Endothelial cell of umbilical vein (primary cell): ENCODE data around the gene KCNH5. TPM values are rescaled to one million over a fixed set of nuclear protein-coding genes. Genes with fewer than 3 reads are reported as not detected.

Experiments
- BruUV-seq: library from RNA; stranded (reverse); fragments of 400-500 nt; replicated peaks from 2 replicates; lab custom pipeline; 2021; lab: Mats Ljungman, UMichigan
- CTCF ChIA-PET: fragments of 300-600, 350-600 bp; sonication (Branson Sonifier 250); formaldehyde crosslinking; loops from one replicate; lab custom pipeline; 2021; ENCODE audit warnings: antibody characterized with exemption, inconsistent platforms; lab: Charles Lee
- POLR2A ChIA-PET: fragments of 300-600, 350-600 bp; sonication (Branson Sonifier 250); formaldehyde crosslinking; loops from one replicate; lab custom pipeline; 2021; ENCODE audit warnings: antibody characterized with exemption, inconsistent platforms; lab: Charles Lee
- DNase-seq: peaks from one replicate; pipeline ENCODE4 v3.0.0-alpha.2; 2011; ENCODE audit warnings: low read depth, low spot score
- FAIRE-seq: peaks from 2 replicates; lab custom pipeline; 2011; peaks lifted over from hg19 to GRCh38; lab: Jason Lieb, UNC
- H2AFZ ChIP-seq: 2 replicates; pipeline ENCODE4 v1.6.0; 2012; ENCODE audit warnings: low read depth, low read length, control low read depth, inconsistent platforms
- H3K27ac ChIP-seq: 2 replicates; pipeline ENCODE4 v1.5.1; 2011; ENCODE audit warnings: low read depth, mild to moderate bottlenecking, control low read depth, low read length, moderate library complexity; ENCODE audit not compliant: insufficient read depth
- H3K27me3 ChIP-seq, 2 experiments: 2 replicates each; pipeline versions ENCODE4 v1.6.0 to v1.6.1; 2011; ENCODE audit warnings: low read length in 2 of 2, mixed read lengths in 1 of 2; ENCODE audit not compliant: control insufficient read depth in 2 of 2, insufficient read depth in 2 of 2
- H3K36me3 ChIP-seq, 2 experiments: 2 replicates in 1 of 2; 3 replicates in 1 of 2; pipeline ENCODE4 v1.5.1; 2011; ENCODE audit warnings: low read length in 2 of 2, mild to moderate bottlenecking in 1 of 2, moderate library complexity in 1 of 2; ENCODE audit not compliant: control insufficient read depth in 2 of 2, insufficient read depth in 2 of 2; ENCODE audit errors: extremely low read depth in 1 of 2
- H3K4me1 ChIP-seq: 3 replicates; pipeline ENCODE4 v1.5.1; 2011; ENCODE audit warnings: mild to moderate bottlenecking, low read length; ENCODE audit not compliant: control insufficient read depth, insufficient read depth; ENCODE audit errors: extremely low read depth
- H3K4me2 ChIP-seq: 2 replicates; pipeline ENCODE4 v1.6.1; 2011; ENCODE audit warnings: low read length, control low read depth, mixed read lengths; ENCODE audit not compliant: insufficient read depth
- H3K4me3 ChIP-seq, 3 experiments: fragments of 200-600 bp in 1 of 3; sonication (generic), shearing (Covaris generic) in 1 of 3; replicated peaks in 1 of 3; 2 replicates each; pipeline ENCODE4 v1.5.1; 2011 to 2016; ENCODE audit warnings: control low read depth in 3 of 3, low read length in 3 of 3, mild to moderate bottlenecking in 2 of 3, inconsistent platforms in 1 of 3, low read depth in 1 of 3, moderate library complexity in 1 of 3; ENCODE audit not compliant: insufficient read depth in 1 of 3
- H3K79me2 ChIP-seq: 2 replicates; pipeline ENCODE4 v1.6.0; 2012; ENCODE audit warnings: low read length, inconsistent platforms; ENCODE audit not compliant: control insufficient read depth, insufficient read depth
- H3K9ac ChIP-seq: replicated peaks from 2 replicates; pipeline ENCODE3; 2011; ENCODE audit warnings: low read length, control low read depth; ENCODE audit not compliant: insufficient read depth; ENCODE audit errors: extremely low read depth
- H3K9me1 ChIP-seq: replicated peaks from 3 replicates; pipeline ENCODE4 v1.6.0; 2011; ENCODE audit warnings: mild to moderate bottlenecking, low read length; ENCODE audit not compliant: control insufficient read depth, insufficient read depth; ENCODE audit errors: extremely low read depth
- H3K9me3 ChIP-seq: replicated peaks from 2 replicates; pipeline ENCODE4 v1.5.1; 2012; ENCODE audit warnings: low read length, inconsistent platforms; ENCODE audit not compliant: control insufficient read depth, insufficient read depth
- H4K20me1 ChIP-seq: replicated peaks from 2 replicates; pipeline ENCODE3; 2011; ENCODE audit warnings: mild to moderate bottlenecking, low read length; ENCODE audit not compliant: control insufficient read depth, insufficient read depth; ENCODE audit errors: extremely low read depth
- CTCF ChIP-seq, 2 donors: IDR thresholded peaks; 1 replicate in 1 of 2; 2 replicates in 1 of 2; pipeline ENCODE4 v1.5.1; 2011; ENCODE audit warnings: low read length in 2 of 2, mild to moderate bottlenecking in 2 of 2, moderate library complexity in 2 of 2, control low read depth in 1 of 2, inconsistent platforms in 1 of 2, low read depth in 1 of 2; ENCODE audit not compliant: insufficient read depth in 1 of 2; ENCODE audit errors: extremely low read depth in 1 of 2
- EZH2 ChIP-seq: IDR thresholded peaks from 2 replicates; pipeline ENCODE4 v1.6.1; 2012; ENCODE audit warnings: borderline replicate concordance, low read depth, mild to moderate bottlenecking, moderate library complexity, low read length, inconsistent platforms; ENCODE audit not compliant: severe bottlenecking
- FOS ChIP-seq: IDR thresholded peaks from 2 replicates; pipeline ENCODE4 v1.6.1; 2011; ENCODE audit warnings: mild to moderate bottlenecking, low read length, moderate library complexity, borderline replicate concordance; ENCODE audit not compliant: insufficient read depth
- GATA2 ChIP-seq: IDR thresholded peaks from 2 replicates; pipeline ENCODE4 v1.7.0; 2011; ENCODE audit warnings: low read depth, mild to moderate bottlenecking, moderate library complexity, mixed read lengths, low read length; ENCODE audit not compliant: insufficient read length, insufficient read depth
- JUN ChIP-seq: IDR thresholded peaks from 2 replicates; pipeline ENCODE4 v1.6.1; 2011; ENCODE audit warnings: borderline replicate concordance, low read depth; ENCODE audit not compliant: insufficient read length, insufficient read depth
- MYC ChIP-seq: IDR thresholded peaks from one replicate; pipeline ENCODE4 v1.6.1; 2011; ENCODE audit warnings: mild to moderate bottlenecking, low read depth, low read length
- POLR2A ChIP-seq: IDR thresholded peaks from 2 replicates; pipeline ENCODE4 v1.6.1; 2012; ENCODE audit warnings: low read depth, mild to moderate bottlenecking, control low read depth, low read length
- POLR2AphosphoS5 ChIP-seq: IDR thresholded peaks from 2 replicates; pipeline ENCODE4 v1.6.1; 2012; ENCODE audit warnings: low read depth, mild to moderate bottlenecking, control low read depth, low read length, moderate library complexity; ENCODE audit not compliant: insufficient read depth
- dilution Hi-C: fragments of 300-500 bp; cut with MboI; formaldehyde crosslinking; loops from one replicate; pipeline ENCODE4 v1.15.0; 2019; ENCODE audit warnings: low sequenced_read_pairs; ENCODE audit not compliant: extremely low pct_ligation_motif_present
- intact Hi-C: fragments of 100-400 bp; cut with micrococcal nuclease; formaldehyde crosslinking; loops from one replicate; pipeline ENCODE4 v1.10.0; 2022
- polyA plus RNA-seq, 4 experiments: library from polyadenylated mRNA; depleted of rRNA in 3 of 4; stranded (reverse) in 3 of 4; unstranded in 1 of 4; fragments of >200 nt; gene quantifications; 2 replicates each; pipeline versions ENCODE4 v1.2.1 to v1.2.3, GENCODE V29; 2011 to 2012; ENCODE audit warnings: missing spikeins in 1 of 4
- total RNA-seq: library from RNA; stranded (reverse); gene quantifications from 2 replicates; pipeline ENCODE4 v1.2.3, GENCODE V29; 2021
- TF ChIP-seq, protein P1 (sequence below): IDR thresholded peaks from 2 replicates; pipeline ENCODE4 v1.6.1; 2011; ENCODE audit not compliant: insufficient read depth, insufficient read length

The KCNH5 gene
- total and polyA plus RNA-seq, 2 donors (not counting 3 experiments of a cell fraction or from before 2014, with no cell fraction given): not detected

GRCh38 chr14:62739647-62740046 lies 305.6 kb downstream of the KCNH5 start:
- no peak overlapping the region for H3K27ac ChIP-seq
- no peaks in the 10 kb centered on the region for H3K36me3 ChIP-seq
- dilution Hi-C loops: no loop called here
- H3K27me3 ChIP-seq: no peaks in the 10 kb centered on the region
- no peaks in the 10 kb centered on the region for H3K9me3 ChIP-seq
- ChIA-PET CTCF (no interaction called here), POLR2A (no interaction called here)
- H3K4me3 ChIP-seq: no peak overlapping the region
- BruUV-seq: no TSS peak
- intact Hi-C loops: no loop called here
- H4K20me1 ChIP-seq: no peaks in the 10 kb centered on the region
- no peaks in the 10 kb centered on the region for H3K79me2 ChIP-seq
- FAIRE-seq: no peak
- no peak for TF ChIP-seq JUN
- TF ChIP-seq, protein P1, sequence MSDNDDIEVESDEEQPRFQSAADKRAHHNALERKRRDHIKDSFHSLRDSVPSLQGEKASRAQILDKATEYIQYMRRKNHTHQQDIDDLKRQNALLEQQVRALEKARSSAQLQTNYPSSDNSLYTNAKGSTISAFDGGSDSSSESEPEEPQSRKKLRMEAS: no peak
- no peak for TF ChIP-seq POLR2AphosphoS5
- H3K4me2 ChIP-seq: no peak overlapping the region
- no peaks in the 10 kb centered on the region for H3K9me1 ChIP-seq
- H3K4me1 ChIP-seq: no peaks in the 10 kb centered on the region
- no peak for DNase-seq
- H3K9ac ChIP-seq: no peak overlapping the region
- H2AFZ ChIP-seq: no peak overlapping the region

DNA sequence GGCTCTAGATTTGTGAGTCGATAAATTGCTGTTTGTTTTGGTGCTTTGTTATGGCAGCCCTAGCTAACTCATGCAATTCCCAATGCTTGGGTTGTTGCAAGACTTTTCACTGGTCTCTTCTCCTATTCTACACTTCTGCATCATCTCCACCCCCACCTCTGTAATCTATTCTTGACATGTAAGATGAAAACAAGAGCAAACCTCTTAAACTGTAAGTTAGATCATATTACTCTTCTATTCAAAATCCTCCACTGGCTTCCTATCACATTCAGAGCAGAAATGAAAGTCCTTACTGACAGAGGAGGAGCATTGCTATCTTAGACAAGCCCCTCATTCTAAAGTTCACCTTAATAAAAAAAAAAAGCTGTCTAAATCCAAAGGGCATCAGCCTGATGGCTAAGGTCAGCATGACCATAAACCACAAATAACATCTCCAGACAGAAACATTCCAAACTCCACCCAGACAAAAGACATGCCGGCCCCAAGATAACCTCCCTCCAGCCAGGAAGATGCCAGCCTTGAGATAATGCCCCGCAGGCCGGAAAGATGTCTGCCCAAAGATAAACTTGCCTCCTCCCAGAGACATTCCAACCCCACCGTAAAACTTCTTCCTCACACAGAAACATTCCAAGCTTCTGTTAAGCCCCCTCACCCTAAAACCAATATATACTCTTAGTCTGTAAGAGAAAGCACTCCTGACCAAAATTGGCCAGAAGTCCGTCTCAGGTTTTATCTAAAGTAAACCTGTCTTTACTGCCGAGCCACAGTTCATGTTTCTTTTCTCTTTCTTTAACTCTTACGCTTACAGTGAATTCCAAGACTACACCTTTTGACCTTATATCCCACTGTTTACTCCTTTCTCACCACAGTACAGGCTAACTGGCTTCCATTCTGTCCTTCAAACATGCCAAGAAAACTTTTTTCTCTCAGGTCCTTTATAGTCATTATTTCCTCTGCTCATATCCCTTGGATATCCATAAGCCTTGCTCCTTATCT lies 308.9 kb downstream of the KCNH5 start:
- ChIA-PET CTCF (no interaction called here), POLR2A (no interaction called here)
- BruUV-seq: no TSS peak
- H3K27ac ChIP-seq: no peak overlapping the region
- no peak for FAIRE-seq
- TF ChIP-seq POLR2A: no peak
- no peak for TF ChIP-seq CTCF (IDR thresholded peaks at IDR 0.05; ENCODE audit: extremely low read depth in 1 of 2, insufficient read depth in 1 of 2, low read depth in 1 of 2, low read length in 2 of 2)
- no peak for TF ChIP-seq GATA2
- no peak for TF ChIP-seq FOS
- no peak for TF ChIP-seq POLR2AphosphoS5
- no peak for TF ChIP-seq JUN
- no peak for TF ChIP-seq EZH2
- TF ChIP-seq, protein P1: no peak
- TF ChIP-seq MYC: no peak
- no peak for DNase-seq
- H3K36me3 ChIP-seq: no peaks in the 10 kb centered on the region
- H3K4me1 ChIP-seq: no peaks in the 10 kb centered on the region
- no peaks in the 10 kb centered on the region for H3K79me2 ChIP-seq
- no peak overlapping the region for H3K4me2 ChIP-seq
- H2AFZ ChIP-seq: no peak overlapping the region
- H3K9ac ChIP-seq: no peak overlapping the region
- H3K4me3 ChIP-seq: no peak overlapping the region
- no peaks in the 10 kb centered on the region for H3K27me3 ChIP-seq
- H4K20me1 ChIP-seq: no peaks in the 10 kb centered on the region
- dilution Hi-C loops: no loop called here
- no peaks in the 10 kb centered on the region for H3K9me1 ChIP-seq
- intact Hi-C loops: no loop called here
- H3K9me3 ChIP-seq: no peaks in the 10 kb centered on the region
